Upper lobe of left lung (tissue), 6 donors: Measurements from ENCODE around the gene NR1H2. TPM values are rescaled to one million over a fixed set of nuclear protein-coding genes. Genes with fewer than 3 reads are reported as not detected.
"Not testable (repeated sequence)": the region's sequence is repeated elsewhere in the genome, so short reads cannot be mapped to it uniquely, and the experiment has no call there.

Experiments
- ATAC-seq, 2 donors: fragments of 200-7000 bp; cut with Tn5 transposase; one replicate each; pipeline ENCODE4 v1.9.1; 2022; ENCODE audit warnings: mild to moderate bottlenecking in 2 of 2, moderate library complexity in 2 of 2; ENCODE audit not compliant: low FRiP score in 2 of 2
- DNase-seq, 2 donors: peaks; one replicate each; pipeline ENCODE4 v3.0.0-alpha.2; 2019 to 2020
- H3K27ac ChIP-seq, 4 donors: fragments of 200-600 bp; sonication (generic); one replicate each; pipeline ENCODE4 v1.5.1; 2016 to 2019
- H3K27me3 ChIP-seq, 4 donors: fragments of 200-600 bp; sonication (generic); one replicate each; pipeline ENCODE4 v1.5.1; 2017 to 2019
- H3K36me3 ChIP-seq, 4 donors: fragments of 200-600 bp; sonication (generic); one replicate each; pipeline ENCODE4 v1.5.1; 2016 to 2019
- H3K4me1 ChIP-seq, 4 donors: fragments of 200-600 bp; sonication (generic); one replicate each; pipeline ENCODE4 v1.5.1; 2018 to 2019
- H3K4me3 ChIP-seq, 4 donors: fragments of 200-600 bp; sonication (generic); one replicate each; pipeline ENCODE4 v1.5.1; 2017 to 2019; ENCODE audit warnings: mild to moderate bottlenecking in 2 of 4, moderate library complexity in 1 of 4
- H3K9me3 ChIP-seq, 4 donors: fragments of 200-600 bp; sonication (generic); one replicate each; pipeline ENCODE4 v1.5.1; 2018 to 2019
- CTCF ChIP-seq, 6 experiments: fragments of 450-650 bp in 4 of 6; fragments of 200-600 bp in 2 of 6; sonication (generic) in 2 of 6; IDR thresholded peaks; one replicate each; pipeline ENCODE4 v1.5.1; 2016 to 2019; ENCODE audit warnings: antibody characterized with exemption in 6 of 6
- EP300 ChIP-seq, 4 donors: sonication (generic); formaldehyde crosslinking; IDR thresholded peaks; one replicate each; pipeline ENCODE4 v1.5.1; 2017; ENCODE audit warnings: antibody characterized with exemption in 4 of 4, control low read depth in 2 of 4
- POLR2A ChIP-seq, 4 donors: fragments of 450-650 bp; IDR thresholded peaks; one replicate each; pipeline ENCODE4 v1.5.1; 2016 to 2017; ENCODE audit warnings: antibody characterized with exemption in 4 of 4, mild to moderate bottlenecking in 2 of 4
- POLR2AphosphoS5 ChIP-seq, 2 donors: sonication (generic); formaldehyde crosslinking; IDR thresholded peaks; one replicate each; pipeline ENCODE4 v1.5.1; 2017; ENCODE audit warnings: antibody characterized with exemption in 2 of 2
- whole genome bisulfite sequencing, 2 donors: methylation state at CpG; one replicate each; pipeline ENCODE4 v1.1.5; 2017 to 2018; 5-methylcytosine and 5-hydroxymethylcytosine counted together
- total RNA-seq, 6 donors: library from RNA; depleted of rRNA in 4 of 6; stranded (reverse); fragments of >200 nt in 4 of 6; gene quantifications; one replicate each; pipeline versions ENCODE4 v1.1.0 to v1.2.1, GENCODE V29; 2016 to 2021
- donor health status: DM: no; HTN: no; CAD: no; lungs with moderate emphysema.
- donor health status: DM: no; HTN: yes; CAD: no; lungs with severe emphysema.

Gene NR1H2
- total RNA-seq, 6 donors from 2014 or later: 98.3 to 170 (median 123) TPM

DNA sequence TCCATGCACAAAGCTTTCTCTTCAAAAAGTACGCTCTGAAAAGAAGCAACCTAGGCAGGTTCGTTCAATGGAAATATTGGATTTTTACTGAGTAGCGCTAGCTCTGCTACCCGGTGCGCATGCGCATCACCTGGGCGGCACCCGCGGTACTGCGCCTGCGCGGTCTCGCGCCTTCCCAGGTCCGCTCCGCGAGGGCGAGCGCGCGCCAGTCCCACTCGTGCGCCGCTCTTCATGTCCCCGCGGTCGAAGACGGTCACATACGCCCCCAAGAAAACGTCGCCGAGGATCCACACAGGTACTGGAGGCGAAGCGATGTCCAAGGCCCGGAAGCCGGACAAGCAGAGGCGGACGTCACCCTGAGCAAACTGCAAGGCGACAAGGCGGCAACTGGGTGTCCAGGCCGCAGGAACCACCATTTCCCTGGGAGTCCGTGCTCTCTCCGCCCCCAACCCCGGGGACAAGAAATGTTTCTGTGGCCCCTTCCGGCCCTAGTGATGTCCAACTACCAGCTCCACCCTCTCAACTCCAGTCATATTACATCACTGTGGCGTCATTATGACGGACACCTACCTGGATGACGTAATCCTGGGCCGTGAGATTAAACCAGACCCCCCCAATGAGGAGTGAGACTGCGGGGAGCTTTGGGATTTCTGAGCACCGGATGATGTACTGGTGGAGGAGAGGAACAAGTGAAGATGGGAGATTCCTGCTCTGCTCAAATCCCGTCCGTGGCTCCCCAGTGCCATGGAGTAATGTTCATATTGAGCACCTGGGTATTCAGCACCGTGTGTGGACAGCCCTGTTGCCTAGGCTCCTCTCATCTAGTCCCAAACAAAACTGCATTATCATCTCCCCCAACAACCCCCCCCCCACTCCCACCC is 42.3 kb upstream of the NR1H2 start:
- peak; percentile 70 to 98 for DNase-seq
- peak; percentile 8 to 53 for ATAC-seq
- Histone ChIP-seq H3K27me3 (peaks cover 0 to 11% (median 1%) of the 10 kb centered on the region in 4 donors), H3K27ac (peak overlapping the region; percentile 72 to 86 (median 82)), H3K36me3 (no peaks in the 10 kb centered on the region), H3K4me1 (peaks cover 40 to 53% (median 44%) of the 10 kb centered on the region in 4 donors), H3K4me3 (peak overlapping the region; percentile 35 to 50 (median 44)), H3K9me3 (peaks cover 0 to 3% (median 0%) of the 10 kb centered on the region in 4 donors)
- TF ChIP-seq CTCF (IDR thresholded peaks at IDR 0.05): peak in 2 of 6 experiments; percentile 21 to 27
- TF ChIP-seq POLR2A (IDR thresholded peaks at IDR 0.05): peak in 3 of 4 donors; percentile 27 to 82 (median 81)
- peak; percentile 64 to 71 for TF ChIP-seq POLR2AphosphoS5 (IDR thresholded peaks at IDR 0.05)
- no peak for TF ChIP-seq EP300 (IDR thresholded peaks at IDR 0.05)
- WGBS, 2 donors: 15 to 72% methylated on average over 8 to 43 of the region's 54 CpGs

- H3K27ac ChIP-seq: no peak overlapping the region
- TF ChIP-seq EP300 (IDR thresholded peaks at IDR 0.05) (no peak), POLR2A (IDR thresholded peaks at IDR 0.05) (no peak), CTCF (IDR thresholded peaks at IDR 0.05) (no peak), POLR2AphosphoS5 (IDR thresholded peaks at IDR 0.05) (no peak)
- peaks cover 0 to 3% (median 0%) of the 10 kb centered on the region in 4 donors for H3K9me3 ChIP-seq
- no peaks in the 10 kb centered on the region for H3K36me3 ChIP-seq
- H3K4me3 ChIP-seq: no peak overlapping the region
- H3K27me3 ChIP-seq: peaks cover 0 to 11% (median 1%) of the 10 kb centered on the region in 4 donors
- no peak for DNase-seq
- ATAC-seq: no peak
- peaks cover 35 to 44% (median 39%) of the 10 kb centered on the region in 4 donors for H3K4me1 ChIP-seq
- WGBS, 2 donors: 87 to 95% methylated on average over 7 to 12 of the region's 12 CpGs
These were observed 41.4 kb upstream of the NR1H2 start for GRCh38 chr19:50334741-50335421.

DNA sequence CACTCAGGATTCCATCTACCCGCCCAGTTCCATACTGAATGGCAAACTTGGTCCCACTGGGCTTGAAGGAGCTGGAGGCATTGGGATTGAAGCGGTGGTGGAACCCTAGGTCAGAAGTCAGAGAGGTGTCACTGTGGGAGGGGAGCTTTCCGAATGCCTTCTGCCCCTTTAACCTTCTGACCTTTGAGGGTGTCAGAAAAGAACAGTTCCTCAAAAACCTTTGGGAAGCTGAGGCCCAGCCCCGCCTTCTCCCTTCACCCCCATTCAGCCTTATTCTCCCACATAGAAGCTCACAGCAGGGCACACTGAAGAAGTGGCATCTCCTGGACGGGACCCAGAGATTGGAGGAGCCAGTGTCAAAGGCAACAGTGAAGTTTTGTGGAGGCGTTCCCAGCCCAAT is 39.2 kb upstream of the NR1H2 start:
- not testable (repeated sequence) for H3K27ac ChIP-seq, H3K9me3 ChIP-seq, H3K27me3 ChIP-seq, H3K4me3 ChIP-seq, DNase-seq, ATAC-seq, H3K36me3 ChIP-seq
- WGBS, 2 donors: 90 to 93% methylated on average over 5 to 6 of the region's 6 CpGs
- H3K4me1 ChIP-seq: peaks cover 17 to 22% (median 22%) of the 10 kb centered on the region in 4 donors

DNA sequence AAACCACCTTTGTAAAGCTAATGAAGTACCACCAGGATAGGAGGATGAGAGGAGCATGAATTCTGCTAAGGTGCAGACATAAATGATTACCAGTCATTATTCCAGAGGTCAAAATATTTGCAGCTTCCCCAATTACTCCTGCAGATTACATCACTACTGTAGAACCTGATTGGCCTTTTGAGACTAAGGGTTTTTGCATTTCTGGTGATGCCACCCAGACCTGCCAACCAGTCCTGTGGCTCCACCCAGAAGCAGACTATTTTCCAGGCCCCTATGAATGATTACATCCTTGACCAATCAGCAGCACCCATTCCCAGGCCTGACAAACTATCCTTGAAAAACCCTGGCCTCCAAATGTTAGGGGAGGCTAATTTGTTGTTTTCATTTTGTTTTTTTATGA is 35.9 kb upstream of the NR1H2 start:
- no peak overlapping the region for H3K27ac ChIP-seq
- H3K27me3 ChIP-seq: no peaks in the 10 kb centered on the region
- H3K36me3 ChIP-seq: no peaks in the 10 kb centered on the region
- DNase-seq (no peak), ATAC-seq (no peak)
- peaks cover 0 to 5% (median 2%) of the 10 kb centered on the region in 4 donors for H3K9me3 ChIP-seq
- no peak overlapping the region for H3K4me3 ChIP-seq
- peaks cover 0 to 6% (median 0%) of the 10 kb centered on the region in 4 donors for H3K4me1 ChIP-seq
- TF ChIP-seq POLR2AphosphoS5 (IDR thresholded peaks at IDR 0.05) (no peak), EP300 (IDR thresholded peaks at IDR 0.05) (no peak)

DNA sequence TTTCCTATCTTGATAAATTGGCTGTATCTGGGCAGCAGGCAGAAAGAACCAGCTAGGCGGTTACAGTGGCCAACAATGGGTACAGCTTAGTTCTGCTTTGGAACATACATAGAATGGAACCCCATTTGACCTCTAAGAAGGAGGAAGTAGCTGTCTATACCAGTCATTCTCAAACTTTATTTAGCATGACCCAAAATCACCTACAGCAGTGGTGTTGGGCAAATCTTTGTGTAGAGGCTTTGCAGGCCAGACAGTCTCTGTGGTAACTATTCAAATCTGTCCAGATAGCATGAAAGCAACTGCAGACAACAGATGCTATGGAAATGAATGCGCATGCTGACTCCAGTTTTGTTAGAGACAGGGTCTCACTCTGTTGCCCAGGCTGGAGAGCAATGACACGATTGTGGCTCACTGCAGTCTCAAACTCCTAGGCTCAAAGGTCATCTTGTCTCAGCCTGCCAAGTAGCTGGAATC is 35.1 kb upstream of the NR1H2 start:
- no peak overlapping the region for H3K4me3 ChIP-seq
- no peaks in the 10 kb centered on the region for H3K36me3 ChIP-seq
- WGBS, 2 donors: 70 to 76% methylated on average over 3 of the region's 3 CpGs
- H3K9me3 ChIP-seq: peaks cover 0 to 7% (median 2%) of the 10 kb centered on the region in 4 donors
- no peaks in the 10 kb centered on the region for H3K27me3 ChIP-seq
- no peak for DNase-seq
- no peak overlapping the region for H3K27ac ChIP-seq
- H3K4me1 ChIP-seq: peaks cover 0 to 6% (median 0%) of the 10 kb centered on the region in 4 donors
- peak in 1 of 2 donors; percentile 79 for ATAC-seq
- TF ChIP-seq CTCF (IDR thresholded peaks at IDR 0.05) (no peak), POLR2AphosphoS5 (IDR thresholded peaks at IDR 0.05) (no peak), POLR2A (IDR thresholded peaks at IDR 0.05) (no peak), EP300 (IDR thresholded peaks at IDR 0.05) (no peak)
